ENCODE measurements around the gene IRAK2. TPM values are rescaled to one million over a fixed set of nuclear protein-coding genes. Genes with fewer than 3 reads are reported as not detected.
"Not testable (repeated sequence)": the region's sequence is repeated elsewhere in the genome, so short reads cannot be mapped to it uniquely, and the experiment has no call there.

IRAK2 gene
- total RNA-seq, 1 experiment from 2014 or later: 0.34 TPM

- Histone ChIP-seq H3K4me3 (ENCODE audit: low read depth, low read length, poor library complexity, severe bottlenecking) (no peak overlapping the region), H3K27ac (ENCODE audit: low read depth, low read length, poor library complexity, severe bottlenecking) (no peak overlapping the region), H3K9me3 (ENCODE audit: low read depth, low read length, poor library complexity, severe bottlenecking) (no peaks in the 10 kb centered on the region), H3K27me3 (replicated peaks; ENCODE audit: insufficient read depth, low read depth, low read length, poor library complexity) (no peaks in the 10 kb centered on the region), H3K36me3 (ENCODE audit: insufficient read depth, low read length, poor library complexity, severe bottlenecking) (peaks cover 40% of the 10 kb centered on the region), H3K4me1 (ENCODE audit: insufficient read depth, low read length, poor library complexity, severe bottlenecking) (peaks cover 13% of the 10 kb centered on the region)
- no TSS peak for BruUV-seq (replicated peaks)
- POLR2A ChIA-PET (ENCODE audit: low non-redundant PET): no interaction called here
- CTCF ChIA-PET: no interaction called here
- intact Hi-C loops (cut with micrococcal nuclease; ENCODE audit: unreplicated experiment): no loop called here
- DNase-seq (ENCODE audit: low spot score): no peak
- no peak for TF ChIP-seq EZH2 (IDR thresholded peaks at IDR 0.05; ENCODE audit: borderline replicate concordance, low read depth, low read length, poor library complexity, severe bottlenecking)
- TF ChIP-seq CTCF (conservative IDR thresholded peaks at IDR 0.05; ENCODE audit: low read depth, low read length): no peak
These were observed 104.7 kb downstream of the IRAK2 start for GRCh38 chr3:10269443-10269842.

- intact Hi-C loops (cut with micrococcal nuclease; ENCODE audit: unreplicated experiment); BruUV-seq (replicated peaks); DNase-seq (ENCODE audit: low spot score); H3K27me3 ChIP-seq (replicated peaks; ENCODE audit: insufficient read depth, low read depth, low read length, poor library complexity); H3K9me3 ChIP-seq (ENCODE audit: low read depth, low read length, poor library complexity, severe bottlenecking); H3K4me3 ChIP-seq (ENCODE audit: low read depth, low read length, poor library complexity, severe bottlenecking); H3K27ac ChIP-seq (ENCODE audit: low read depth, low read length, poor library complexity, severe bottlenecking); POLR2A ChIA-PET (ENCODE audit: low non-redundant PET): not testable (repeated sequence)
- CTCF ChIA-PET: interaction anchor here (0.7 kb wide), 1 partner anchor 486 kb away, joined by 3 read pairs; no protein-coding TSS in a partner anchor
- Histone ChIP-seq H3K4me1 (ENCODE audit: insufficient read depth, low read length, poor library complexity, severe bottlenecking) (peaks cover 13% of the 10 kb centered on the region), H3K36me3 (ENCODE audit: insufficient read depth, low read length, poor library complexity, severe bottlenecking) (peaks cover 38% of the 10 kb centered on the region)
These were observed 107.8 kb downstream of the IRAK2 start for GRCh38 chr3:10272476-10272875.

- peaks cover 13% of the 10 kb centered on the region for H3K4me1 ChIP-seq (ENCODE audit: insufficient read depth, low read length, poor library complexity, severe bottlenecking)
- no peak for TF ChIP-seq CTCF (conservative IDR thresholded peaks at IDR 0.05; ENCODE audit: low read depth, low read length)
- TF ChIP-seq EZH2 (IDR thresholded peaks at IDR 0.05; ENCODE audit: borderline replicate concordance, low read depth, low read length, poor library complexity, severe bottlenecking): no peak
- POLR2A ChIA-PET (ENCODE audit: low non-redundant PET): no interaction called here
- H3K9me3 ChIP-seq (ENCODE audit: low read depth, low read length, poor library complexity, severe bottlenecking): no peaks in the 10 kb centered on the region
- no peak overlapping the region for H3K4me3 ChIP-seq (ENCODE audit: low read depth, low read length, poor library complexity, severe bottlenecking)
- intact Hi-C loops (cut with micrococcal nuclease; ENCODE audit: unreplicated experiment): no loop called here
- no TSS peak for BruUV-seq (replicated peaks)
- DNase-seq (ENCODE audit: low spot score): no peak
- CTCF ChIA-PET: no interaction called here
- H3K27ac ChIP-seq (ENCODE audit: low read depth, low read length, poor library complexity, severe bottlenecking): no peak overlapping the region
- peaks cover 40% of the 10 kb centered on the region for H3K36me3 ChIP-seq (ENCODE audit: insufficient read depth, low read length, poor library complexity, severe bottlenecking)
- no peaks in the 10 kb centered on the region for H3K27me3 ChIP-seq (replicated peaks; ENCODE audit: insufficient read depth, low read depth, low read length, poor library complexity)
These were observed 108.3 kb downstream of the IRAK2 start for GRCh38 chr3:10272977-10273376.

- ChIA-PET CTCF (no interaction called here), POLR2A (ENCODE audit: low non-redundant PET) (no interaction called here)
- no peak for DNase-seq (ENCODE audit: low spot score)
- H3K9me3 ChIP-seq (ENCODE audit: low read depth, low read length, poor library complexity, severe bottlenecking): no peaks in the 10 kb centered on the region
- H3K27ac ChIP-seq (ENCODE audit: low read depth, low read length, poor library complexity, severe bottlenecking): no peak overlapping the region
- TF ChIP-seq EZH2 (IDR thresholded peaks at IDR 0.05; ENCODE audit: borderline replicate concordance, low read depth, low read length, poor library complexity, severe bottlenecking) (no peak), CTCF (conservative IDR thresholded peaks at IDR 0.05; ENCODE audit: low read depth, low read length) (no peak)
- H3K4me3 ChIP-seq (ENCODE audit: low read depth, low read length, poor library complexity, severe bottlenecking): no peak overlapping the region
- peaks cover 43% of the 10 kb centered on the region for H3K36me3 ChIP-seq (ENCODE audit: insufficient read depth, low read length, poor library complexity, severe bottlenecking)
- H3K27me3 ChIP-seq (replicated peaks; ENCODE audit: insufficient read depth, low read depth, low read length, poor library complexity): no peaks in the 10 kb centered on the region
- intact Hi-C loops (cut with micrococcal nuclease; ENCODE audit: unreplicated experiment): no loop called here
- no TSS peak for BruUV-seq (replicated peaks)
- H3K4me1 ChIP-seq (ENCODE audit: insufficient read depth, low read length, poor library complexity, severe bottlenecking): peaks cover 13% of the 10 kb centered on the region
These were observed 109.1 kb downstream of the IRAK2 start for GRCh38 chr3:10273702-10274305.
